ENCODE data around the gene DCDC2C. TPM values are rescaled to one million over a fixed set of nuclear protein-coding genes. Genes with fewer than 3 reads are reported as not detected.

The DCDC2C gene
- total and polyA plus RNA-seq, 9 of the 15 experiments (the other 6 are each of a cell fraction or from before 2014, with no cell fraction given): not detected

DNA sequence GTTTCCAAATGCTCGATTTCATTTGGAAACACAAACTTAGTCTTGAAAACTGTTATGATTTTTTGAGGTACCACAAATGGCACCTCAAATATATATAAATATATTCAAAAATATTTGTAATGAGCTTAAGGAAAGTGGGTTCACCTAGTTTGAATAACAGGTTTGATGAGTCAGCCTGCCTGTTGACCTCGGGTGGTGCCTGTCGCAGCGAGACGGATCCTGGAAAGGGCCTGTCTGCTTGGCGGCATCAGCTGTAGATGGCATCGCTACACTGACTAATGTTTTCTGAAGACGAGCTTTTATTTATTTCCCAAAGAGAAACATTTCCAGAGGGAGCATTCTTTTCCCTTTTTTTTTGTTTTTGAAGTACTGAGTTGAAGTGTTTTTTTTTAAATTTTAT, 38.5 kb upstream of the DCDC2C start:
- no peak overlapping the region for H3K4me3 ChIP-seq
- no peak overlapping the region for H3K4me2 ChIP-seq (ENCODE audit: insufficient read depth, low read length)
- POLR2A ChIA-PET: interaction anchor here (1.2 kb wide), 1 partner anchor 20 kb away, joined by 3 read pairs; no protein-coding TSS in a partner anchor
- H3K27me3 ChIP-seq (ENCODE audit: control insufficient read depth in 2 of 2, insufficient read depth in 2 of 2, low read length in 2 of 2): peaks cover 32 to 47% of the 10 kb centered on the region in 2 experiments
- H3K9ac ChIP-seq (ENCODE audit: insufficient read depth in 1 of 2, low read depth in 2 of 2, low read length in 2 of 2): no peak overlapping the region
- H3K79me2 ChIP-seq (ENCODE audit: control insufficient read depth, insufficient read depth, low read length): no peaks in the 10 kb centered on the region
- ATAC-seq (no peak), DNase-seq (ENCODE audit: extremely low read depth in 1 of 4, low spot score in 3 of 4) (no peak), FAIRE-seq (no peak)
- no peaks in the 10 kb centered on the region for H3K9me1 ChIP-seq (ENCODE audit: control insufficient read depth, insufficient read depth, low read length)
- no peaks in the 10 kb centered on the region for H3K9me3 ChIP-seq (replicated peaks; ENCODE audit: control insufficient read depth, insufficient read depth, low read depth, low read length)
- WGBS (ENCODE audit: insufficient coverage, low coverage, missing lambda C conversion rate): 15% methylated on average over 8 of the region's 8 CpGs
- H3K4me1 ChIP-seq (replicated peaks in 1 of 2; ENCODE audit: control insufficient read depth in 2 of 2, insufficient read depth in 2 of 2, low read length in 2 of 2): peaks cover 0 to 3% of the 10 kb centered on the region in 2 experiments; a peak in 1 of 5 replicates
- BruUV-seq (replicated peaks): no TSS peak
- in situ Hi-C loops (cut with MboI): loop anchor here (25.0 kb wide), 1 partner anchor 1553 kb away; no protein-coding TSS in a partner anchor
- intact Hi-C loops (cut with micrococcal nuclease): no loop called here
- H4K20me1 ChIP-seq (replicated peaks; ENCODE audit: control insufficient read depth, insufficient read depth, low read length): no peaks in the 10 kb centered on the region
- H3K27ac ChIP-seq (ENCODE audit: extremely low read depth, low read depth, low read length): no peak overlapping the region
- CTCF ChIA-PET (ENCODE audit: low intra/inter-chr PET ratio): no interaction called here
- no peak overlapping the region for H2AFZ ChIP-seq (ENCODE audit: low read depth, low read length)
- no peaks in the 10 kb centered on the region for H3K36me3 ChIP-seq (ENCODE audit: control insufficient read depth, insufficient read depth, low read length)
- TF ChIP-seq SRSF9 (IDR thresholded peaks at IDR 0.05; ENCODE audit: borderline replicate concordance, low read depth, low read length): no peak
- TF ChIP-seq, protein P1, sequence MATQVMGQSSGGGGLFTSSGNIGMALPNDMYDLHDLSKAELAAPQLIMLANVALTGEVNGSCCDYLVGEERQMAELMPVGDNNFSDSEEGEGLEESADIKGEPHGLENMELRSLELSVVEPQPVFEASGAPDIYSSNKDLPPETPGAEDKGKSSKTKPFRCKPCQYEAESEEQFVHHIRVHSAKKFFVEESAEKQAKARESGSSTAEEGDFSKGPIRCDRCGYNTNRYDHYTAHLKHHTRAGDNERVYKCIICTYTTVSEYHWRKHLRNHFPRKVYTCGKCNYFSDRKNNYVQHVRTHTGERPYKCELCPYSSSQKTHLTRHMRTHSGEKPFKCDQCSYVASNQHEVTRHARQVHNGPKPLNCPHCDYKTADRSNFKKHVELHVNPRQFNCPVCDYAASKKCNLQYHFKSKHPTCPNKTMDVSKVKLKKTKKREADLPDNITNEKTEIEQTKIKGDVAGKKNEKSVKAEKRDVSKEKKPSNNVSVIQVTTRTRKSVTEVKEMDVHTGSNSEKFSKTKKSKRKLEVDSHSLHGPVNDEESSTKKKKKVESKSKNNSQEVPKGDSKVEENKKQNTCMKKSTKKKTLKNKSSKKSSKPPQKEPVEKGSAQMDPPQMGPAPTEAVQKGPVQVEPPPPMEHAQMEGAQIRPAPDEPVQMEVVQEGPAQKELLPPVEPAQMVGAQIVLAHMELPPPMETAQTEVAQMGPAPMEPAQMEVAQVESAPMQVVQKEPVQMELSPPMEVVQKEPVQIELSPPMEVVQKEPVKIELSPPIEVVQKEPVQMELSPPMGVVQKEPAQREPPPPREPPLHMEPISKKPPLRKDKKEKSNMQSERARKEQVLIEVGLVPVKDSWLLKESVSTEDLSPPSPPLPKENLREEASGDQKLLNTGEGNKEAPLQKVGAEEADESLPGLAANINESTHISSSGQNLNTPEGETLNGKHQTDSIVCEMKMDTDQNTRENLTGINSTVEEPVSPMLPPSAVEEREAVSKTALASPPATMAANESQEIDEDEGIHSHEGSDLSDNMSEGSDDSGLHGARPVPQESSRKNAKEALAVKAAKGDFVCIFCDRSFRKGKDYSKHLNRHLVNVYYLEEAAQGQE (IDR thresholded peaks at IDR 0.05; ENCODE audit: borderline replicate concordance): no peak
- TF ChIP-seq, protein P1 (CRISPR knock-in tag; IDR thresholded peaks at IDR 0.05; ENCODE audit: low read depth): no peak
- TF ChIP-seq ZNF3 (CRISPR knock-in tag; IDR thresholded peaks at IDR 0.05): no peak
- TF ChIP-seq, protein P2, sequence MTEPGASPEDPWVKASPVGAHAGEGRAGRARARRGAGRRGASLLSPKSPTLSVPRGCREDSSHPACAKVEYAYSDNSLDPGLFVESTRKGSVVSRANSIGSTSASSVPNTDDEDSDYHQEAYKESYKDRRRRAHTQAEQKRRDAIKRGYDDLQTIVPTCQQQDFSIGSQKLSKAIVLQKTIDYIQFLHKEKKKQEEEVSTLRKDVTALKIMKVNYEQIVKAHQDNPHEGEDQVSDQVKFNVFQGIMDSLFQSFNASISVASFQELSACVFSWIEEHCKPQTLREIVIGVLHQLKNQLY (CRISPR knock-in tag; conservative IDR thresholded peaks at IDR 0.05): no peak
- no peak for TF ChIP-seq NR4A1 (CRISPR knock-in tag; IDR thresholded peaks at IDR 0.05)
- no peak for TF ChIP-seq NR4A1 (tag; IDR thresholded peaks at IDR 0.05)
- TF ChIP-seq, protein P3, sequence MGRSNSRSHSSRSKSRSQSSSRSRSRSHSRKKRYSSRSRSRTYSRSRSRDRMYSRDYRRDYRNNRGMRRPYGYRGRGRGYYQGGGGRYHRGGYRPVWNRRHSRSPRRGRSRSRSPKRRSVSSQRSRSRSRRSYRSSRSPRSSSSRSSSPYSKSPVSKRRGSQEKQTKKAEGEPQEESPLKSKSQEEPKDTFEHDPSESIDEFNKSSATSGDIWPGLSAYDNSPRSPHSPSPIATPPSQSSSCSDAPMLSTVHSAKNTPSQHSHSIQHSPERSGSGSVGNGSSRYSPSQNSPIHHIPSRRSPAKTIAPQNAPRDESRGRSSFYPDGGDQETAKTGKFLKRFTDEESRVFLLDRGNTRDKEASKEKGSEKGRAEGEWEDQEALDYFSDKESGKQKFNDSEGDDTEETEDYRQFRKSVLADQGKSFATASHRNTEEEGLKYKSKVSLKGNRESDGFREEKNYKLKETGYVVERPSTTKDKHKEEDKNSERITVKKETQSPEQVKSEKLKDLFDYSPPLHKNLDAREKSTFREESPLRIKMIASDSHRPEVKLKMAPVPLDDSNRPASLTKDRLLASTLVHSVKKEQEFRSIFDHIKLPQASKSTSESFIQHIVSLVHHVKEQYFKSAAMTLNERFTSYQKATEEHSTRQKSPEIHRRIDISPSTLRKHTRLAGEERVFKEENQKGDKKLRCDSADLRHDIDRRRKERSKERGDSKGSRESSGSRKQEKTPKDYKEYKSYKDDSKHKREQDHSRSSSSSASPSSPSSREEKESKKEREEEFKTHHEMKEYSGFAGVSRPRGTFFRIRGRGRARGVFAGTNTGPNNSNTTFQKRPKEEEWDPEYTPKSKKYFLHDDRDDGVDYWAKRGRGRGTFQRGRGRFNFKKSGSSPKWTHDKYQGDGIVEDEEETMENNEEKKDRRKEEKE (IDR thresholded peaks at IDR 0.05; ENCODE audit: borderline replicate concordance in 1 of 2, control insufficient read depth in 1 of 2, low read depth in 2 of 2, low read length in 1 of 2): no peak
